ENCODE data around the gene TNS3. TPM values are rescaled to one million over a fixed set of nuclear protein-coding genes. Genes with fewer than 3 reads are reported as not detected.

Gene TNS3
- total RNA-seq, 1 donor from 2014 or later, result 174 TPM

- Histone ChIP-seq H3K27me3 (ENCODE audit: low read depth) (no peaks in the 10 kb centered on the region), H3K4me3 (no peak overlapping the region), H3K36me3 (peaks cover 37% of the 10 kb centered on the region), H3K4me1 (peaks cover 1% of the 10 kb centered on the region), H3K9me3 (no peaks in the 10 kb centered on the region), H3K27ac (no peak overlapping the region)
- DNase-seq (no peak), ATAC-seq (no peak)
- no peak for TF ChIP-seq CTCF (IDR thresholded peaks at IDR 0.05)
- intact Hi-C loops (cut with DNase I), result no loop called here
Observed at GRCh38 chr7:47526466-47526865, 55.4 kb downstream of the TNS3 start.

- Histone ChIP-seq H3K9me3 (no peaks in the 10 kb centered on the region), H3K36me3 (peaks cover 37% of the 10 kb centered on the region), H3K27ac (no peak overlapping the region), H3K4me1 (peaks cover 15% of the 10 kb centered on the region), H3K4me3 (no peak overlapping the region), H3K27me3 (ENCODE audit: low read depth) (no peaks in the 10 kb centered on the region)
- intact Hi-C loops (cut with DNase I), result no loop called here
- ATAC-seq (no peak), DNase-seq (no peak)
- TF ChIP-seq CTCF (IDR thresholded peaks at IDR 0.05), result no peak
Observed at GRCh38 chr7:47525066-47525623, 56.8 kb downstream of the TNS3 start.

GRCh38 chr7:47523401-47523800 is 58.5 kb downstream of the TNS3 start:
- Histone ChIP-seq H3K4me1 (peaks cover 22% of the 10 kb centered on the region), H3K4me3 (no peak overlapping the region), H3K36me3 (peaks cover 34% of the 10 kb centered on the region), H3K27ac (no peak overlapping the region), H3K27me3 (ENCODE audit: low read depth) (no peaks in the 10 kb centered on the region), H3K9me3 (no peaks in the 10 kb centered on the region)
- TF ChIP-seq CTCF (IDR thresholded peaks at IDR 0.05), result no peak
- DNase-seq (no peak), ATAC-seq (no peak)
- intact Hi-C loops (cut with DNase I), result no loop called here

- DNase-seq, result no peak
- ATAC-seq, result no peak
- no peak for TF ChIP-seq CTCF (IDR thresholded peaks at IDR 0.05)
- Histone ChIP-seq H3K27ac (no peak overlapping the region), H3K36me3 (peaks cover 28% of the 10 kb centered on the region), H3K4me3 (no peak overlapping the region), H3K27me3 (ENCODE audit: low read depth) (no peaks in the 10 kb centered on the region), H3K9me3 (no peaks in the 10 kb centered on the region), H3K4me1 (peaks cover 30% of the 10 kb centered on the region)
- intact Hi-C loops (cut with DNase I), result no loop called here
Observed at GRCh38 chr7:47521816-47522561, 59.9 kb downstream of the TNS3 start.

- TF ChIP-seq CTCF (IDR thresholded peaks at IDR 0.05), result no peak
- no peak overlapping the region for H3K27ac ChIP-seq
- no peaks in the 10 kb centered on the region for H3K9me3 ChIP-seq
- H3K36me3 ChIP-seq, result peaks cover 20% of the 10 kb centered on the region
- H3K27me3 ChIP-seq (ENCODE audit: low read depth), result no peaks in the 10 kb centered on the region
- H3K4me3 ChIP-seq, result no peak overlapping the region
- ATAC-seq (no peak), DNase-seq (no peak)
- intact Hi-C loops (cut with DNase I), result no loop called here
- H3K4me1 ChIP-seq, result peaks cover 33% of the 10 kb centered on the region
Observed at GRCh38 chr7:47521011-47521795, 60.7 kb downstream of the TNS3 start.
